Activated CD4-positive, alpha-beta T cell treated with anti-CD3 and anti-CD28 coated beads for 48 hours (primary cell): Measurements from ENCODE around the gene SPTBN1.
A peak's percentile ranks its signal among the peaks of the same experiment; 100 is the strongest.
"Not testable (repeated sequence)": the region's sequence is repeated elsewhere in the genome, so short reads cannot be mapped to it uniquely, and the experiment has no call there.

Experiments used
- DNase-seq: peaks from one replicate; pipeline ENCODE4 v3.0.0-alpha.2; 2020

Gene SPTBN1

GRCh38 chr2:54471221-54471711 lies 15.1 kb downstream of the SPTBN1 start:
- DNase-seq, result no peak

GRCh38 chr2:54473851-54474250 lies 17.7 kb downstream of the SPTBN1 start:
- DNase-seq, result no peak

- DNase-seq, result no peak
Measured at GRCh38 chr2:54475285-54475684, 19.2 kb downstream of the SPTBN1 start.

- no peak for DNase-seq
Measured at GRCh38 chr2:54475919-54476318, 19.8 kb downstream of the SPTBN1 start.

- no peak for DNase-seq
Measured at GRCh38 chr2:54476852-54477251, 20.7 kb downstream of the SPTBN1 start.

DNA sequence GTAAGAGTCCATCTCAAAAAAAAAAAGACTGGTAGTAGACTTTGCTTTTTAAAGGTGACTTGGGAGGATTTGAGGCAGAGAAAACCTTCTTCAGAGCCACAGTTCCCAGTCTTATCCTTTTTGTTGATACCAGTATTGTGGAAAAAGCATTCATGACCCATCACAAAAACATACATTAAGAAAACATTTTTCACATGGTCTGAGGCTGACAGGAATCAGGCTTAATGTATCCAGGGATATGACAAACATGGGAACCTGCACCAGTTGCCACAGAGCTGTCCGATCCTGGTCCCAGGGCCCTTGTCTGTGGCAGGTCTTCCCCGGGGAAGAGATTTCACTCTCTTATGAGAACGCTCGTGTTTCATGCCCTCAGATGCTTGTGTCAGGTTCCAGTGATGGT lies 21.8 kb downstream of the SPTBN1 start:
- DNase-seq, result no peak

DNA sequence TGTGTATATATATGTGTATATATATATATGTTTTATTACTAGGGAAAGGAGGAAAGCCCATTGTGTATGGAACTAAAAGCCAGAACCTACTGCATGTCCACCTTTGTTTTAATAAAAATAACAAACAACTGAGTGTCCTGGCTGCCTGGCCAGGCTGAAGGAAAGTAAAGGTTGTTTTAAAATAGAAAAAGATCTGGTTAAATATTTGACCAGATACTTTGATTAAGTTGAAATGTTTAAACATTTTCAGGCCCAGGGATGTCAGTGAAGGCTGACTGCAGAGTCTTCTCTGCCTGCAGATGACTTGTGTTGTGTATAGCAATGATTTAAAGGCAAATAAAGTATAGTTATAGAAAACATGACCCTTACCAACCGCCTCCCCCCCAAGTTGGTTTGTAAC lies 22.8 kb downstream of the SPTBN1 start:
- DNase-seq, result no peak

- DNase-seq, result no peak
Measured at GRCh38 chr2:54479424-54479823, 23.3 kb downstream of the SPTBN1 start.

DNA sequence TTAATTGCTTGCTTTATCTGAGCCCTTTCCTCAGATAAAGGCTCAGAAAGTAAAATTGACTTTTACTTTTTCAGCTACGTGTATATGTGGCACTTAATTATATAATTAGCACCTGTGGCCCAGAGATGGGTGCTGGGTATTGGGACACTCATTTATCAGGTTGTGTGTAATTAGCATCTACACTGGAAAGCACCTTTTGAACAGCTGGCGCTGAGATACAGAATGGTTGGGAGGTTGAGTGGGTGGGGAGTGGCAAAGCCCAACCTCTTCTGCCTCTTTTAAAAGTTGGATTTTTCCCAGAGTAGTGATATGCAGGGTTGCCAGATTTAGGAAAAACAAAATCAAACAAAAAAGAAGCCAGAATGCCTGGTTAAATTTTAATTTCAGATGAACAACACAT lies 23.9 kb downstream of the SPTBN1 start:
- no peak for DNase-seq

- DNase-seq, result no peak
Measured at GRCh38 chr2:54481686-54482085, 25.6 kb downstream of the SPTBN1 start.

DNA sequence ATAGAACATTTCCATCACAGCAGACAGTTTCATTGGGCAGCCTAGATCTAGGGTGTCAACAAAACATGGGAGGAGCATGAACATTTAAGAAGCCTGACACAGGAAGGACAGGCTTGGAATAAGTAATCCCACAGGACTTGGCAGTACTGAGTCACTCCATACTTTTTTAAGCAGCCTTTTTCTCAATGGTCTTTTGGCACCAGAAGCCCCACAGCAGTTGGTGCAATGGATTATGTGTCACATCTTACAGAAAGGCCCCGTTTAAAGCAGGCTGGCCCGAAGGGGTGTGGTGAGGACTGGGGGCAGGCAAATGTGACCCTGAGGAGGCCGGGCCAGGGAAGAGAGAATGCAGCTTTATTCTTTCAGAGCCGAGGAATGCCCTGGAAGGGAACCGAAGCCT lies 26.6 kb downstream of the SPTBN1 start:
- no peak for DNase-seq

GRCh38 chr2:54483426-54483825 lies 27.3 kb downstream of the SPTBN1 start:
- DNase-seq, result no peak

GRCh38 chr2:54485756-54486155 lies 29.6 kb downstream of the SPTBN1 start:
- DNase-seq, result not testable (repeated sequence)

GRCh38 chr2:54486766-54487165 lies 30.6 kb downstream of the SPTBN1 start:
- DNase-seq, result no peak

DNA sequence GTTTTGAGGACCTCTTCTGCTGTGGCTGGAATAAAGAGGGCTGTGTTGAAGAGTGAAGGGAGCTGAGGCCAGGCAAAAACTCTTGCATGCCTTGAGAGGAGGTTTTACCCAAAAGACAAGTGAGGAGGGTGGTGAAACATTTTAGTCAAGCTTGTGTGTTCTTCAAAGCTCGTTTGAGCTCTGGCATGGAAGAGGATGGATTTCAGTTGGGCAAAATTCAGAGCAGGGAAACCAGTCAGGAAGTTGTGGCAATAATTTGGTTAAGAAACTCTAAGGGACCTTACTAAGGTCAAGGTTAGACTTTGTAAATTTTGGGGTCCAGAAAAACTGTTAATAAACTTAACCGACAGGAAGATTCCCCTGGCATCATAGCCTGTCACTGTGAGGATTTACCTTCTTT lies 34.7 kb downstream of the SPTBN1 start:
- no peak for DNase-seq

- no peak for DNase-seq
Measured at GRCh38 chr2:54492335-54492734, 36.2 kb downstream of the SPTBN1 start.

- DNase-seq, result no peak
Measured at GRCh38 chr2:54494087-54494486, 38.0 kb downstream of the SPTBN1 start.

DNA sequence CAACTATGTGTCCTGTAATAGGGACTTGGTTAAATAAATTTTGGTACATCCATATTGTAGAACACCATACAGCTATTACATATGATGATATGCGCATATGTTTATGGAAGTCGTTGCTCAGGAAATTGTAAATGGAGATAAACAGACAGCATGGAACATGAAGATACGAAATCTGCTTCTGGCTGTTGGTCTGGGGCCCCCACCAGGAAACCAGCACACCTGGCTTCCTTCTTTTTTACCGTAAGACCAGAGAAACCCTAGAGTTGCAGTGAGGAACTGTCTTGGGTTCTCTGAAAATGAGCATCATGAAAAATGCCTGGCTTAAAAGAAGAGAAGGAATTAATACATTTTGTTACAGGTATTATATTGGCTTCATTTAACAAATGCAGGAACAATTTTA lies 40.8 kb downstream of the SPTBN1 start:
- DNase-seq, result no peak

DNA sequence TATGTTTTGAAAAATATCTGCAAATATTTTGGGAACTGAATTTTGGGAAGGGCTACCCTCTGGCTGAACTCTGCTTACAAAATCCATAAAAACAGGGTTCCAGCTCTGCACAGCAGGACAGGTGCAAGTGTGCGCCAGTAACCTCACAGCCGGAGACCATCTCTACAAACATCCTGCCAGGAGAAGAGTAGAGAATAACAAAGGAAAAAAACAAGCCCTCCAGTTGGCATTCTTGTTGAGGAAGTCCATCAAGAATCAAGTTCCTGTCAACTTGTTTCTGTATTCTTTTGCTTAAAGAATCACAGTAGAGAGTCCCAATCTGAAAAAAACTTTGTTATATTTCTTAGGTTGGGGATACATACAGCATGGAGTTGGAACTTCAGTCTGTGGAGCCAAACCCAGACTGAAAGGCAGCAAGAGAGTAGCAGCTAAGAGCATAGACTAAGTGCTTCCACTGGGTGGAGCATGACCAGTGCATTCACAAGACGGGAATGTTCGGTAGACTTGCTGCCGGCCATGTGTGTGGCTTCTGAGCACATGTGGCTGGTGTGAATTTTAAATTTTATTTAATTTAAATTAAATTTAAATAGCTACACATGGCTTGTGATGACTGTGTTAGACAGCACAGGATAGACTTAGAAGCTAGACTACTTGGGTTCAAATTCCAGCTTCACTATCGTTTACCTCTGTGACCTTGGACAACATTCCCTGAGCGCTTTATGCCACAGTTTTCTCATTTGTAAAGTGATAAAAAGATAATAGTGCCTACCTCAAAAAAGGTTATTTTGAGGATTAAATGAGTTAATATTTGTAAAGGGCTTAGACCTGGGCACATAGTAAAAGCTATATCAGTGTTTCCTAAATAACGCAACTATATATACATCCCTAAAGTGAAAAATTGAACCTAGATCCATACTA lies 41.9 kb downstream of the SPTBN1 start:
- no peak for DNase-seq

DNA sequence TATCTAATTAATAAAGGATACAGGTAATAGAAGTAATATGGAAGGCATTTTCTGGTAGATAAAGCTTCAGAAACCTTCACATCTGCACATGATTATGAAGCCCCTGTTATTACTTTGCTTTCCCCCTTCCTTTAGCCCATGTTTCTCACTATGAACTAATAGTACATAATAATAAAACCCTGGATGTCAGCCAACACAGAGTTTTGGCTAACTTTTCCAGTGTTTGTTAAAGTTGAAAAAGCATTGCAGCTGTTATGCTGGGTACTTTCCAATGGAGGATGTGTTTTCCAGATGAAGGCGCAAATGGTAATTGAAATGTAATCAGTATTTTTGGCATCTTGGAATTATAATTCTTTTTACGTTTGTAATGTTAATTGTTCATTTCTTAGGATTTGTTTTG lies 43.5 kb downstream of the SPTBN1 start:
- no peak for DNase-seq

- no peak for DNase-seq
Measured at GRCh38 chr2:54500404-54501205, 44.5 kb downstream of the SPTBN1 start.

GRCh38 chr2:54502731-54503130 lies 46.6 kb downstream of the SPTBN1 start:
- no peak for DNase-seq

GRCh38 chr2:54503192-54503591 lies 47.1 kb downstream of the SPTBN1 start:
- DNase-seq, result peak; percentile 49

DNA sequence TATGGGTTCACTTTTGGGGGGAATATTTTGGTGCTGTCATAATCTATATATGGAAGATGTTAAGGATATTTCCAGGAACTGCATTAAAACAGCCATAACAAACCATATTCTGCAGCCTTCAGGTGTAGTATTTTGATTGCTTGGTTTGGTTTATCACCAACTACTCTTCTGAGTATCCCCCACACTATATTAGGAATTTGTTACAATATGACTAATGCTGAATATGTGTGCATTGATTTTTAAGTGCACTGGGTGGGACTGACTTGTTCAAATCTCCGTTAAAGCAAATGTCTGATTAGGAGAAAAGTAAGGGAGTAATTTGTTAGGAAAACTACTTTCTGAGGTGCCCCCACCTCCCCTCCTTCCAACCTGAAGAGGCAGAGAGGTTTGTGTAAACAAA lies 47.7 kb downstream of the SPTBN1 start:
- no peak for DNase-seq
